NCI-H69 (cell line): Measurements from ENCODE around the gene DOCK1.

ENCODE experiments used
- DNase-seq: peaks from one replicate; lab custom pipeline; 2025; lab: John Stamatoyannopoulos, UW

The DOCK1 gene

DNA sequence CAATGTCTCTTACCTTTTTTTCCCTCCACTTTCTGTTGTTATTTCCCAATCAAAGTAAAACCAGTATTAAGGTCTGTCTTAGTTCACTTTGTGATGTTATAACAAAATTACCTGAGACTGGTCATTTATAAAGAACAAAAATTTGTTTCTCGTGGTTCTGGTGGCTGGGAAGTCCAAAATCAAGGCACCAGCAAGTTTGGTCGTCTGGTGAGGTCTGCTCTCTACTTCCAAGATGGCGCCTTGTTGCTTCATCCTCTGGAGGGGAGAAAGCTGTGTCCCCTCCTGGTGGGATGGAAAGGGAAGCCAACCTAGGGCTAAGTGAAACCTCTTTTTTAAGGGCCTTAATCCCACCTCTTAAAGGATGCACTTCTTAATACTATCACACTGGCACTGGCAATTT lies 313.4 kb downstream of the DOCK1 start:
- DNase-seq: no peak

- DNase-seq: no peak
Measured at GRCh38 chr10:127221281-127221680, 316.1 kb downstream of the DOCK1 start.

GRCh38 chr10:127227027-127227426 lies 321.8 kb downstream of the DOCK1 start:
- no peak for DNase-seq

- no peak for DNase-seq
Measured at GRCh38 chr10:127227663-127228062, 322.4 kb downstream of the DOCK1 start.

DNA sequence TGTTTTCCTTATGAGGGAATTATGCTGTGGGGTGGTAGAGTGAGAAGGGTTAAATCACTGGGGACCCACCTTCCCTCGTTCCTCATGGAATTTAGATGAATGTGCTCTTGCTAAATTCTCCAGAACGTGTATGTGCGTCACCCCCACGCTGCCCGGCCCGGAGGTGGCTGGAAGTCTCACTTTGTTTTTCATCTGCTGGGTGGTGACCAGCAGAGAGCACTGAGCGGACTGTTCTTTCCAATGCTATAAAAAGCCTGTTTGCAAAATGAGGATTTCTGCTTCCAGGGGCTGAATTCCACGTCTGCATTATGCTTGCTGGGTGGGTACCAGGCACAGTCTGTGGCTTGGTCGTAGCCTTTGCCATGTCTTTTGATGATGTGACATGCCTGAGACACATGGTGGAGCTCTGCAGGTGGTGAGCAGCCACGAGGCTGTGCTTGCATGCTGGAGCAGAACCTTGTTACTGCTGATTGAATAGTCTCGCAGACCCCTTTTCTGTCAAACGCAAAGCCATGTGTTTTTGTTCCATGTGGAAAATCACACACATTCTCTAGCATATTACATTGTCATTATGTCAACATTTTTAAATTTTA lies 323.1 kb downstream of the DOCK1 start:
- no peak for DNase-seq

DNA sequence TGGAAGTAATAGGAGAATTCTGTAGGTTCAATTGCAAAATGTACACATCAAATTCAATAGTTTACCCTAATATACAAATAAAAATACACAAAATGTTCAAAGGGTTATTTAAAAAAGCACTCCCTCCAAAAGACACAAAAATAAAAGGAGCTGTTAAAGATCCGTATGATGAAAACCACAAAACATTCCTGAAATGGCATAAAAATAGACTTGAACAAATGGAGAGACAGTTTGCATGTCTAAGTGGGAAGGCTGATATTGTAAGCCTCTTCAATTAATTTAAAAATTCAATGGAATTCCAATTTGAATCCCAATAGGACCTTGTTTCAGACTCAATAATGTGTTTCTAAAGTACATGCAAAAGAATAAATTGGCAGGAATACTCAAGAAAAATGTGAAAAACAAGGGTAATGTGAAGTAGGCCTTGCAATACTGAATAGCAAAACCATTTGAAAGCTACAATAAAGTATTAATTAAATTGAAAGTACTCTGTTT lies 329.1 kb downstream of the DOCK1 start:
- no peak for DNase-seq

DNA sequence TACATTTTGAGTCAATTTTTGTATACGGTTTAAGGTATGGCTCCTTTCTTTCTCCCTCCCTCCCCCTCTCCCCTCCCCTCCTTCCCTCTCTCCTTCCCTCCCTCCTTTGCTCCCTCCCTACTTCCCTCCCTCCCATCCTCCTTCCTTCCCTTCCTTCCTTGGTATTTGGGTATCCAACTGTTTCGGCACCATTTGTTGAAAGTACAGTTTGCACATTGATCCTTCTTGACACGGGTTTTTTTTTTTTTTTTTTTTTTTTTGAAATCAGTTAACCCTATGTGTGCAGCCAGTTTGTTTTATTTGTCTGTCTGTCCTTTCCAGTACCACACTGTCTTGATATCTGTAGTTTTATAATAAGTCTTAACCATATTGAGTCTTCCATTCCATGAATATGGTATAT lies 331.0 kb downstream of the DOCK1 start:
- no peak for DNase-seq

GRCh38 chr10:127242914-127243313 lies 337.7 kb downstream of the DOCK1 start:
- no peak for DNase-seq

- peak; percentile 0 for DNase-seq
Measured at GRCh38 chr10:127243490-127244272, 338.5 kb downstream of the DOCK1 start.

GRCh38 chr10:127245456-127245855 lies 340.2 kb downstream of the DOCK1 start:
- DNase-seq: no peak

- DNase-seq: no peak
Measured at GRCh38 chr10:127250031-127250430, 344.8 kb downstream of the DOCK1 start.

DNA sequence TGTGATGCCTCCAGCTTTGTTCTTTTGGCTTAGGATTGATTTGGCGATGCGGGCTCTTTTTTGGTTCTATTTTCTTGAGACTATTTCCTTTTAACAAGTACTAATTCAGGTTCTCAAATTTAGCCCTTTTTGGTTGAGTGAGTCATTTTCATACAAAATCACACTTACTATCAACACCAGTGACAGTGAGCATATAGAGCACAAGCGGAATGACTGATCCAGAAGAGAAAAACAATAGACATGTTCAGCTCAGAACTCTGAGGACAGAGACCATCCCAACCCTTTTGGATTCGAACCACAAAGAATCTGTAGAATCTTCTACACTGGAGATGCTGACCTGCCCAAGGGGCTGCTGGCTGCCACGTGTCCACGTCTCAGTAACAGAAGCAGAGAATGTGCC lies 347.6 kb downstream of the DOCK1 start:
- DNase-seq: no peak

- DNase-seq: no peak
Measured at GRCh38 chr10:127254276-127254675, 349.0 kb downstream of the DOCK1 start.

GRCh38 chr10:127257395-127257794 lies 352.2 kb downstream of the DOCK1 start:
- DNase-seq: no peak

DNA sequence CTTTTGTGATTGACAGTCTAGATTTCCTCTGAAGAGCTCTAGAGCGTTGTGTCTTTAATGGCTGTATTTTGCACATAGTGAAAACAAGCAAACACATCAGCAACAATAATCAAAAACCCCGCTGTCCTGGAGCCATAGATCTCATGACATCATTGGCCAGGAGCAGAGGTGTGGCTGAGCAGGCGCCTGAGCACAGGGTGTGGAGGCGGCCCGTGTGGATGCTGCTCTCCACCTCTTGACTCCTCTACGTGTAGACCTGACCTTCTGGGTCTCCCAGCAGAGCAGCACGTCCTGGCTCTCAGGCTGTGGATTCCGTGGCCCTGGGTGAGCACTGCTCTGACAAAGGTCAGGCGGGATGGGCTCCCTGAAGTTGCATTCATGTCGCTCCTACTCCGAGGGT lies 354.1 kb downstream of the DOCK1 start:
- DNase-seq: no peak

GRCh38 chr10:127262606-127263005 lies 357.4 kb downstream of the DOCK1 start:
- no peak for DNase-seq

- no peak for DNase-seq
Measured at GRCh38 chr10:127265288-127265687, 360.1 kb downstream of the DOCK1 start.

- no peak for DNase-seq
Measured at GRCh38 chr10:127266431-127266830, 361.2 kb downstream of the DOCK1 start.

- DNase-seq: no peak
Measured at GRCh38 chr10:127267442-127267841, 362.2 kb downstream of the DOCK1 start.

- no peak for DNase-seq
Measured at GRCh38 chr10:127272076-127272475, 366.8 kb downstream of the DOCK1 start.

- DNase-seq: no peak
Measured at GRCh38 chr10:127275272-127275671, 370.0 kb downstream of the DOCK1 start.

GRCh38 chr10:127275793-127276450 lies 370.7 kb downstream of the DOCK1 start:
- no peak for DNase-seq

DNA sequence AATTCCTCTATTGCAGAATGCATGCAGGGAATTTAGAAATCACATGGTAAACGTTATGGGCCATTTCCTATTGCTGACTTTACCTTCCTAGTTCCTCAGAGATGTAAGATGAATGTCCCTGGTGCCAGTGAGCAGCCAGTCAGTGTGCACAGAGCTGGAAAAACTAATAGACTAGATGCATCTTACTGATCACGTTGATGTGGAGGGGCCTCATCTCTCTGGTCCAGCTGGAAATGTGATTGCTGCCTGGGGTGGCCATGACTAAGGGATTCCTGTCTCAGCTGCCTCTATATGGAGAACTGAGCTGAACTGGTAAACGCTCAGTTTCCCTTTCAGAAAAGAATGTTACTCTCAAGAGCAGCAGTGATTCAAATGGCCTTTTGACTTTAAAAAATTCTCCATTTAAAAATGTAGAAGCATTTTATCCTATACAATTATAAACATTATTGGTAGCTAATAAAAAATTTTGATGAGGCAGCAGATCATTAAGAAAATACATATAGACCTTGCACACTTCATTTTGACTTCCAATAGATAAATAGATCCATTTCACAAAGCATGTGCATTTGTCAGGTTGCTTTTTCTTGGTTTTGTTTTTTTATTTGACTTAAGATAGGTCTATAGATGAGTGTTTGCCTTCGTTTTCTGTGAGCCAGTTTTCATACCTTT lies 371.7 kb downstream of the DOCK1 start:
- no peak for DNase-seq
